HG02610 (cell line): ENCODE results near the gene ATP5PO.

Source experiments
- ATAC-seq: cut with Tn5 transposase; IDR thresholded peaks from one replicate; pipeline ENCODE4 v1.9.1; 2021; ENCODE audit warnings: mild to moderate bottlenecking, moderate library complexity; ENCODE audit not compliant: unreplicated experiment

ATP5PO gene, protein sequence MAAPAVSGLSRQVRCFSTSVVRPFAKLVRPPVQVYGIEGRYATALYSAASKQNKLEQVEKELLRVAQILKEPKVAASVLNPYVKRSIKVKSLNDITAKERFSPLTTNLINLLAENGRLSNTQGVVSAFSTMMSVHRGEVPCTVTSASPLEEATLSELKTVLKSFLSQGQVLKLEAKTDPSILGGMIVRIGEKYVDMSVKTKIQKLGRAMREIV

DNA sequence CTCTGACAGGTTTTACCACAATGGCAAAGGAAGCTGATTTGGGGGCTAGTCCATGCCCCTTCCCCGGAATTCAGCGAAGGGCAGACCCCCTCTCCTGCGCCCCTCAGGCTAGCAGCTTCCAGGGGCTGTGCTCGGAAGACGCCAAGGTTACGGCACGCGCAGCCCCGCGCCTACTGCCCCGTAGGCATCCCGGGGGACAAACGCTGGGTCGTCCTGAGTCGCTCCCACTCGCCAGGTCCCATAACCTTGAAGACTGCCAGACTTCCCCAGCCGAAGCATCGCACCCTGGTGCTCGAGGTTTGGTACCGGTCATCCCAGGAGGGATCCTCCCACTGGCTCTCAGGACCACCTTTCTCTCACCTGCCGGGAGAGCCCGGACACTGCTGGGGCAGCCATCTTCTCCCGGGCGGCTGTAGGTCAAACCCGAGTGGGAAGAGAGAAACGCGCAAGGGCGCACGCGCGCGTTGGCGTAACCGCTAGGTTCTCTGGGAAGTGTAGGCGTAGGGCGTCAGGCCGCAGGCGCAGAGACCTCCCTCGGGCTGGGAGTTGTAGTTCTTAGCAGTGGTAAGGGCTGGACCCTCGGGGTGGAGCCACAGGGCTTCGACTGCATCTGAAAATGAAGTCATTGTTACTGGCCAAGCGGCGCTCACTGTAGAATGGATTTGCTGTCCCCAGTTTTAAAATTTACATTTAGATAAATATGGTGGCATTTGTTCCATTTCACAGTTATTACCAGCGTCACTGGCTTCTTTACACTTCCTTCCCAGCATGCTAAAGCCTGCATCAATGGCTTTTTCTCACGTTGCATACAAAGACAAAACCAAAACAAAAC, at the start of gene ATP5PO:
ATP5PO (minus strand) TSS at position 437 of the 832 bp plus-strand sequence; CDS start at position 396, 41 bp downstream.
- peak; percentile 98 for ATAC-seq

DNA sequence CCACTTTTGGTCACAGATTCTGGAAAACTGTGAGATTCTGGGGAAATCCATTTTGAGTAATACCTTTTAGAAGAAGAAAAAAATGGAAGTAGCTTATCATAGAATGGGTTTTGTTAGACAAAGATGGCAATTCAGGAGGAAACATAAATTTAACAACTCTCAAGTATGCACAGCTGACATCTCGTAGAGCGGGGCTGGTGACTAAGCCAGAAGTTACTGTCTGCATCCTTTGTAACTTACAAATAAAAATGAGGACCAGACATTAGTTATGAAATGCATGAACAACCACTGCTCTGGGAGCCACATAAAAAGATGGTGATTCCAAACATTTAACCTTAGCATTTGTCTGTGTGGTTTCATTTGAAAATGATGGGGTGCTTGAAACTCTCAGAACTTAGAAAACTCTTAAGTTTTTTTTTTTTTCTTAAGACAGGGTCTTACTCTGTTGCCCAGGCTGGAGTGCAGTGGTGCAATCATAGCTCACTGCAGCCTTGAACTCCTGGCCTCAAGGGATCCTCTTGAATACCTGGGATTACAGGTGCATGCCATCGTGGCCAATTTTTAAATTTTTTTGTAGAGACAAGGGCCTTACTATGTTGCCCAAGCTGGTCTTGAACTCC, 49.2 kb upstream of the ATP5PO start:
- no peak for ATAC-seq

DNA sequence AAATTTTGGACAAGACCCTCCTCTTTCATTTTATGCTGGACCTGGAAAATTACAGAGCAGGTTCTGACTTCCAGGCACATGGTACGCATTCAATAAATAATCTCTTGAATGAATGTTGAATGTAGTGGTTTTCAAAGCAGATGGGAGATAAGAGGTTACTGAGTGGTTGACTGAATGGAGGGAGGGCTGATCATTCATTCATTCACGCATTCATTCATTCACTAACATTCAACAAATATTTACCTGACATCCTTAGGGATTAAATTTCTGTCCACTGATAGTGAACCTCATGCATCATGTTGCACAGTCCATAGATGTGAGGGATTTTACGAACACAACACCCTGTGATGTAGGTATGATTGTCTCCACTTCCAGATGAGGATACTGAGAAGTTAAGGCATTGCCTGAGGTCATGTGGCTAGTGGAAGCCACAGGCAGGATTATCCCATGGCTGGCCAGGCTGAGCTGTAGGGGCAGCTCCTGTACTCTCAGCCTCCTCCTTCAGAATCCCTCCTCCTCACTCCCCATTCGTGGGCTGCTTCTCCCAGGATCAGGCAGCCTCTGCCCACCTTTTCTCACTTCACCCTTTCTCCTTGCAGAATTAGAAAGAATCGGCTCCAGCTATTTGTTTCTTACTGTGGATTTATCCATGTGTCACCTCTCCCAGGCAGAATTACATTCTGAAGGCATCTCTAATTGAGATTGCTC, 48.4 kb upstream of the ATP5PO start:
- no peak for ATAC-seq

DNA sequence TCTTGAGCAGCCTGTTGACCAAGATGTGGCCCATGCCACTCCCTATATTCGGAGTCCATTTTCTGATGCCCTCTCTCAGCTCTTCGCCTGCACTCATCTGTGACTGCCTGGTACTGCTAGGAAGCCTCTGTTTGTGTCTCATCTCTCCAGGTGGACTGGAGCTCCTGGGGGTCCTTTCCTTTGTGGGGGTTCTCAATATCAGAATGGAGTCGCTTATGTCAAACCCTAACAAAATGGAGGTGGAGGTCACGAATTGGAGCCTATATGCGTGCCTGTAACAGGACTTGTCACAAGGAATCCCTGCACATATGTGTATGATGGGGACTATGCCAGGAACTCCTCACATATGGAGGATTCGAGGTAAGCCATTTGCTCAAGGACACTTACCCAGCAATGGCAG, 46.7 kb upstream of the ATP5PO start:
- ATAC-seq = no peak

DNA sequence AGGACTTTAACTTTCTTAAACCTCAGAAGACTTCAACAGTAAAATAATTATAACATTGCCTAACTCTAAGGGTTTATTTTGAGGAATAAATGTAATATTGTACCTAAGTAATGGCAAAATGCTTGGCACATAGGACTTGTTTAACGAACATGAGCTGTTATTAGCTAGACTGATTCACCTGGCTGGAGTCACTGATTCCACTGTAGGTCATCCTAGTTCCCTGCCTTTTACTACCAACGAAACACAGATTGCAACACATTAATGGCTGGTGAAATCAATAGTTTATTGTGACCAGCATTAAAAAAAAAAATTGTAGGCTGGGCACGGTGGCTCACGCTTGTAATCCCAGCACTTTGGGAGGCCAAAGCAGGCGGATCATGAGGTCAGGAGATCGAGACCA, 45.5 kb upstream of the ATP5PO start:
- ATAC-seq = no peak

DNA sequence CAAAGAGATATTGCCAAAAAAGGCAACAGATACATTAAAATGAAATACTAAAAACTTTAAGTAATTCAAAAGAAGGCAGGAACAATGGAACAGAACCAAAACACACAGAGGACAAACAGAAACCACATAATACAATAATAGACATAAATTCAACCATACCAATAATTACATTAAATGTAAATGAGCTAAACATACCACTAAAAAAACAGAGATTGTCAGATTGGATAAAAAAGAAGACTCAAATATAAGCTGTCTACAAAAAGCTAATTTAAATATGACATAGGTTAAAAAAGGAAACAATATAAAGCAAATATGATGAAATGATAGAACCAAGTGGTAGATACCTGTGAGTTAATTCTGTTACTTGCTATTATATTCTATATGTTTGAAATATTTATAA, 44.1 kb upstream of the ATP5PO start:
- ATAC-seq = no peak

DNA sequence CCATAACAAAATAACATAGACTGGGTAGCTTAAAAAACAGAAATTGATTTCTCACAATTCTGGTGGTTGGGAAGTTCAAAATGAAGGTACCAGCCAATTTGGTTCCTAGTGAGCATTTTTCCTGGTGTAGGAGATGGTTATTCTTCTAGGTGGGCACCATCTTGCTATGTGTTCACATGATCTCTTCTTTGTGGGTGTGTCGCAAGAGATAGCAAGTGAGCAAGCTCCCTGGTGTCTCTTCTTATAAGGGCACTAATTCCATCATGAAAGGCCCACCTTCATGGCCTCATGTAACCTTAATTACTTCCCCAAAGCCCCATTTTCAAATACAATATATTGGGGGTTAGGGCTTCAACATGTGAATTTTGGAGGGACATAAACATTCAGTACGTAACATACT, 38.8 kb upstream of the ATP5PO start:
- no peak for ATAC-seq

DNA sequence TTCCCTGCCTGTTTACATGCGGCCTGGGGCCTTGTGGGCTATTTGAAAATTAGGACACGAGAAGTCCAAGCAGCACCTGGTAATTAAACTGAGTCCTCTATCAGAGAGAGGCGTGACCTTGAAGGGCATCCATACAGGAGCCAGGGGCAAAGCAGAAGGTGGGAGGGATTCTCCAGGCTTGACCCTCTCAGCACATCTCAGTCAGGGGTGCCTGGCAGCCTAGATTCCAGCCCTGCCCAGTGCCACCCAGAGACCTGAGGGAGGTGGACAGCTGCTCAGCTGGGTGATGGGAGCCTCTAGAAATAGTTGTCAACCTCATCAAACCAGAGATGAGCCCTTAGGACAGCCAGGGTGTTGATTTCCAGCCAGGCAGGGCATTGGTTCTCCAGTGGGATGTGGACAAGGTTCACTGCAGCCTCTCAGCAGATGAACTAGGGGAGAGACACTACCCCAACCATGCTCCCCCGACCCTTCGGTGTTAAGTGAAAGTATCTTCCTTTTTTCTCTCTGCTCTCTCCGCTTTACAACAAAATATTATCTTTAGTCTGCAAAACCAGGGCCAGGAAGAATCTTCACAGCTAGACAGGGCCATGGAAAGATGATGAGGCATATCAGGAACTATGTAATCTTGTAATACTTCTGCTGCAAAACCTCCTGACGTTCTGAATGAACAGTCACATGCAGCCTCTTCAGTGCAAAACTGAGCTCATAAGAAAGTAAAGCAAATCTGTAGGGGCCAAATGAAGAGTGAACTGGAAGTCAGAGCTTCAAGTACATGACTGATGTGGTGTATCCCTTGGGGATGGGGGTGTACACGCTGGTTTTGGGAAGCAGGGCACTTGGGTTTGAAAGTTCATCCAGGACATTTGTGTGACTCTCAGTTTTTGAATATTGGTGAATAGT, 35.9 kb upstream of the ATP5PO start:
- no peak for ATAC-seq

DNA sequence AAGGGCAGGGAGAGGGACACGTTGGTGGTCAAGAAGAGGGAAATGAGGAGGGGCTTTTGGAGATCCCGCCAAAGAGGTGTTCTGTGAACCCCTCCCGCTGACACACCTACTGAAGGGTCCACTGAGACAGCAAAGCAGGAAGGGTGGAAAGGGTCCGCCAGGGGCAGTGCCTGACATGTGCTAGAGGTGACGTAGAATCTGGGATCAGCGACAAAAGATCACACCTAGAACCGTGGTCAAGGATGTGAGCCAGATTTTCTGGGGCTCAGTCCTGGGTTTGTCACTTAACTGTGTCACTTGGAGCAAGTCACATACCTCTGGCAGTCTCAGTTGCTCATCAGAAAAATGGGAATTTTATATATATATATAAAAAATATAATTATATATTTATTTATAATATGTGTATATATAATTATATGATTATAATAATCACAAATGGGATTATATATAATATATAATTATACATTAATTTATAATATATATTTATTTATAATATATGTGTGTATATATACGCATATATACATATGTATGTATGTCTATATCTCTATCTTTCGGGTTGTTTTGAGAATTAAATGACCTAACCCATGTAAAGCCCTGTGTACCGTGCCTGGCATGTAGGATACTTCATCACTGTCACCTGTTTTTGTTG, 35.0 kb upstream of the ATP5PO start:
- no peak for ATAC-seq

DNA sequence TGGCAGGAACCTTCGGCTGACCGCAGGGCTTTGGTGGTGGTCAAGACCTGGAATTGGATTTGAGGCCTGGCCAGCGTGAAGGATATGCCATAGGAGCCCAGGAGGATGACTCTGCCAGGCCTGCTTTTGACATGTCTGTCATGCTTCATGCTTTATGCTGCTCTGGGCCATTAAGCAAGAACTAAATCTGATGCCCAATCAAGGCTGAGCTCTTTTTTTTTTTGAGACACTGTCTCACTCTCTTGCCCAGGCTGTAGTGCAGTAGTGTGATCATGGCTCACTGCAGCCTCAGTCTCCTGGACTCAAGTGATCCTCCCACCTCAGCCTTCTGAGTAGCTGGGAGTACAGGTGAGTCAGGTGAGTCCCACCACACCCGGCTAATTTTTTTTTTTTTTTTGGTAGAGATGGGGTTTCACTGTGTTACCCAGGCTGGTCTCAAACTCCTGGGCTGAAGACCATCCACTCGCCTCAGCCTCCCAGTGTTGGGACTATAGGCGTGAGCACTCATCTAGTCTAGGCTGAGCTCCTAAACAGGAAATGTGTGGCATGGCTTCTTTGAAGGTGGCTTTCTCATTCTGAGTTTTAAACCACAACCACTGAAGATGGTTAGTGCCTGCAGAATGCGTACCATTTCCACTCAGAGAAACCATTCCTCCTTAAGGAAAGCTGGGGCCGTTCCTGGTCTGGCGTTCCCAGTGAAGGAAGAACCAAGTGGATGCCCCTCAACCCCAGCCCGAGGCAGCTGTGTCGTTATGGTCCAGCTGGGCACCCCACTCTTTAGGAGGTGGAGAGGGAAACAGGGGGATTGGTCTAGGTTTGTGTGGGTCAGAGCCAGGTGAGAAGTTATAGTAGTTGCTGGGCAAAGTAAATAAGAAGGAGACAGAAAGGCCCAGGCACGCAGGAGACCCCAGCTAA, 34.2 kb upstream of the ATP5PO start:
- ATAC-seq = peak; percentile 34

DNA sequence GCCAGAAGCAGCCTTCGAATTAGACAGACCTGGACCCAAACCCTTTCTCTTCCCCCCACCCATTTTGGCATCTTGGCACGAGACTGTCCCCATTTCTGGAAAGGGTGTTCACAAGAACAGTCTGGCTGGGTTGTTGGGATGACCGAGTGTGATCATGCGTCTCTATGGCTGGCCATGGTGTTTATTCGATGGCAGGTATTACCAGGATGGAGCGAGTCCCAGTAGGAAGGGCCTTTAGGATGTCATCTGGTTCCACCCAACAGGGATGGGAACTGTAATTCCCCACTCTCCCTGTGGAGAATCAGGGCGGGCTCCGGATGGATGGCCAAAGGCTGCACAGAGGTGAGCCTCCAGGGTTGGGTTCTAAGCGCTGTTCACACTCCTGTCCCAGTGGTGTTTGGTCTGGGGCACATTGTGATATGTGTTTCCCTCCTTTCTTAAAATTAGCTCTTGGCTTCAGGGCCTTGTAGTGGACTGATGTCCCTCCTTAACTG, 33.4 kb upstream of the ATP5PO start:
- no peak for ATAC-seq

DNA sequence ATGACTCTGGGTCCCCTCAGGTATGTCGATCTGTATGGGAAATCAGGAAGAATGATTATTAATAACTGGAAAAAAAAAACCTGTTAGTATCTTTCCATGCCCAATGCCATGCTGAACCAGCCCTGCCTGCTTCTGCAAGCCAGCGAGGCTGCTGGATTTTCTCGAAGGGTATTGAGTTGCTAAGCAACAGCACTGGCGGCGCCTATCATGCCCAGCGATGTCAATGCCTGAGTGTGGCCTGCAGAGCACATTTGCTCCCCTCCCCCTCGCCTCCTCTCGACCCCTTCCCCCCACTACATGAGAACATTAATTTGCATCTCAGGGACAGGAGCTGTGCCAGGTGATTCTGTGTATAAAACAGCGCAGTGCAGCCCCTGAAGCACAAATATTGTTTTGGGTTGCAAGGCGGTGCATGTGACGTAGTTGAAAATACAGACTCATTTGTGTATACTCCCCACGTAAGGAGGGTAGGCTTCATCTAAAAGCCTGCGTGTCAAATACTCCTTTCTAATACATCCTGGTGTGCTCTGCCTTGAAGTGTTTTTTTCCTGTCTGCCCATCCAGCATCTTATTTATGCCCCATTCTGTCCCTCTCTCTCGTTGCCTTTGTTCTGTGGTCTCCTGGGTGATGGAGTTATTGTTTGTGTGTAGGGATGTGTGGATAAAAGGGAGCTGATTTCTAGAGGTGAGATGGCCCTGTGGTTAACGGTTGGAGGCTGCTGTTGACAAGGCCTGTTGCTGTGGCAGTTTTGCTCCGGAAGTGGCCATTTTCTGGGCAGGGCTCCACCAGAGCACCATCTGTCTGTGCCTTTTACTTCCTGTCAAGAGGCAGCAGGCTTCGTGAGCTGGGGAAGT, 32.7 kb upstream of the ATP5PO start:
- ATAC-seq = peak; percentile 31

DNA sequence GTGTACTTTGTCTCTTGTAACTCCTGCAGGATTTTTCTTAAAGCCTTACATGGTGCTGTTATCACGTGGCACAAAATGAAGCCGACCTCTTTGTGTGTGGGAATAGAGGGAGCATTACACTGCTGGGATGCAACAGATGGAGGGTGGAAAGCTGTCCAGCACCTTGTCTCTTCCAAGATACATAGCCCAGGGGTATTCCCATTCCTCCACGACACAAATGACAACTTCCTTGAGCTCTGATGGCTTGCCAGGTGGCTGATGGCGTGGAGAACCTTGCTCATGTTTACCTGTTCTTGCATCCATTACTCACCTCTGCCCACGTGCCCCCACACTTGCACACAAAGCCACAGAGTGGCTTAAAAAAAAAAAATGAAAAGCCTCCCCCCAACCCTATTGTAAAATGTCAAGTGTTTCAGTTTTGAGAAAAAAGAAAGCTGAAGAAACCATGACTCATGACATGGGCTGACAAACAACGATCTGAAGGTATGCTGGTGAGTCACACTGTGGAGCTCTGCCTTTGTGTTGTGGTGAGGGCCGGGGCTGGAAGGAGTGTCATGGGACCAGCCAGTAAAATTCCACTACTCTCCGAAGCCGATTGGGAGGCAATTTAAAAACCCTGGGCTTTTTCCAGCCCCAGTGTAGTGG, 32.0 kb upstream of the ATP5PO start:
- ATAC-seq = peak; percentile 73

DNA sequence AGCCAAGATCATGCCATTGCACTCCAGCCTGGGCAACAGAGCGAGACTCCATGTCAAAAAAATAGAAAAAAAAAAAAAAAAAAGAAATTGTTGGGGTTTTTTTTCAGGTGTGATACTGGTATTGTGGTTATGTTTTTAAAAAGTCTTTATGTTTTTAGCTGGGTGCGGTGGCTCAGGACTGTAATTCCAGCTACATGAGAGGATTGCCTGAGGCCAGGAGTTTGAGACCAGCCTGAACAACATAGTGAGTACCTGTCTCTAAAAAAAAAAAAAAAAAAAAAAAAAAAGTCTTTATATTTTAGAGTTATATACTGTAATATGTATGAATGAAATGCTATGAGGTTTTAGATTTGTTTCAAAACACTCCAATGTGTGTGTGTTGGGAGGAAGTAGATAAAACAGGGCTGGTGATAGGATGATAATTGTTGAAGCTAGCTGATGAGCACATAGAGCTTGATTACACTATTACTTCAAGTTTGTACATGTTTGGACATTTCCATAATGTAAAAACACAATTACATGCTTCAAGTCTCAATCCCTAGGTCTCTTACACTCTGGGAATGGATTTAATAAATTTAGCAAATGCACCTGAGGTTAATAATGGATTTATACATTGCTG, 30.2 kb upstream of the ATP5PO start:
- no peak for ATAC-seq

DNA sequence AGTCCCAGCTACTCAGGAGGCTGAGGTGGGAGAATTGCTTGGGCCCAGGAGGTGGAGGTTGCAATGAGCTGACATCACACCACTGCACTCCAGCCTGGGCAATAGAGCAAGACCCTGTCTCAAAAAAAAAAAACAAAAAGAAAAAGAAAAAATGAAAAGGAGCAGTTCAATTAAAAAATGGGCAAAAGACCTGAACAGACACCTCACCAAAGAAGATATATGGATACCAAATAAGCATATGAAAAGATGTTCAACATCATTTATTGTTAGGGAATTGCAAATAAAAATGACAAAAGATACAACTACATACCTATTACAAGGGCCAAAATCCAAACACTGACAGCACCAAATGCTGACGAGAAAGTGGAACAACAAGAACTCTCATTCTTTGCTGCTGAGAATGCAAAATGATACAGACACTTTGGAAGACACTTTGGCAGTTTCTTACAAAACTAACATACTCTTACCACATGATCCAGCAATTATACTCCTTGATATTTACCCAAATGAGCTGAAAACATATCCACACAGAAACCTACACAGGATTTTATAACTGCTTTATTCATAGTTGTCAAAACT, 28.7 kb upstream of the ATP5PO start:
- no peak for ATAC-seq

DNA sequence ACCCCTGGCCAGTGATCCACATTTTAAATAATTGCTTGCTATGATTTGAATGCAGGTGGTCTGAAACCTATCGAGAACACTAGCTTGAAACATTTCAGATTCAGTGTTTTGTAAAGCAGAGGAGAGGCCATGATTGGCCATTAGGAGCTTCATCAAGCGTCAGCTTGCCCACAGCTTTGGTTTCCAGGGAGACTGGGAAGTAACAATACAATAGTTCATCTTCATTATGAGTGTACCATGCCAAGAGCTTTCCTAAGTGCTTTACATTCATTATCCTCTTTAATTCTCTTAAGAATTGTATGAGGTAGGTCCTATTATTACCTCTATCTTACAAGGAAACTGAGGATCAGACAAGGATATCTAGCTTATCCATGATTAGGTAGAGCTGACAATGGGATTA, 27.7 kb upstream of the ATP5PO start:
- ATAC-seq = no peak
